Neural crest cell (in vitro differentiated cells): ENCODE results near the gene IFNK. TPM values are rescaled to one million over a fixed set of nuclear protein-coding genes. Genes with fewer than 3 reads are reported as not detected.

Experiments used
- DNase-seq: peaks from one replicate; pipeline ENCODE4 v3.0.0; 2021; ENCODE audit warnings: low read depth, mixed read lengths, low spot score
- H3K27ac Mint-ChIP-seq: one replicate; pipeline ENCODE4 v1.8.0; 2021; ENCODE audit warnings: mild to moderate bottlenecking, mixed read lengths; ENCODE audit not compliant: unreplicated experiment
- H3K27me3 Mint-ChIP-seq: 2 replicates; pipeline ENCODE4 v1.8.0; 2021; ENCODE audit warnings: low read depth, mild to moderate bottlenecking, mixed read lengths
- H3K36me3 Mint-ChIP-seq: 2 replicates; pipeline ENCODE4 v1.8.0; 2021; ENCODE audit warnings: low read depth, mild to moderate bottlenecking, mixed read lengths
- H3K4me1 Mint-ChIP-seq: 2 replicates; pipeline ENCODE4 v1.8.0; 2021; ENCODE audit warnings: mixed read lengths
- H3K4me3 Mint-ChIP-seq: one replicate; pipeline ENCODE4 v1.8.0; 2021; ENCODE audit warnings: mild to moderate bottlenecking, mixed read lengths
- H3K9me3 Mint-ChIP-seq: 2 replicates; pipeline ENCODE4 v1.8.0; 2021; ENCODE audit warnings: mixed read lengths
- long read RNA-seq: library from polyadenylated mRNA; unstranded; transcript quantifications from one replicate; pipeline ENCODE4 v2.0.0, GENCODE V29; 2020
- total RNA-seq: library from RNA; stranded (reverse); gene quantifications from 2 replicates; pipeline ENCODE4 v1.2.1, GENCODE V29; 2021
- TF ChIP-seq, protein P1 (sequence below): fragments of 200-600 bp; sonication (generic); conservative IDR thresholded peaks from 2 replicates; pipeline ENCODE4 v1.5.0; 2021; ENCODE audit warnings: antibody characterized with exemption, mild to moderate bottlenecking

Gene IFNK, protein sequence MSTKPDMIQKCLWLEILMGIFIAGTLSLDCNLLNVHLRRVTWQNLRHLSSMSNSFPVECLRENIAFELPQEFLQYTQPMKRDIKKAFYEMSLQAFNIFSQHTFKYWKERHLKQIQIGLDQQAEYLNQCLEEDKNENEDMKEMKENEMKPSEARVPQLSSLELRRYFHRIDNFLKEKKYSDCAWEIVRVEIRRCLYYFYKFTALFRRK
- not detected in 2 replicates for total RNA-seq
- long read RNA-seq, result 0 reads

- H3K27ac Mint-ChIP-seq, result no peak within 1 kb of the TSS
Measured at GRCh38 chr9:27524236-27524635, at the start of gene IFNK. Gene IFNK (plus strand): TSS chr9:27524290. CDS start chr9:27524337, 47 bp downstream.

DNA sequence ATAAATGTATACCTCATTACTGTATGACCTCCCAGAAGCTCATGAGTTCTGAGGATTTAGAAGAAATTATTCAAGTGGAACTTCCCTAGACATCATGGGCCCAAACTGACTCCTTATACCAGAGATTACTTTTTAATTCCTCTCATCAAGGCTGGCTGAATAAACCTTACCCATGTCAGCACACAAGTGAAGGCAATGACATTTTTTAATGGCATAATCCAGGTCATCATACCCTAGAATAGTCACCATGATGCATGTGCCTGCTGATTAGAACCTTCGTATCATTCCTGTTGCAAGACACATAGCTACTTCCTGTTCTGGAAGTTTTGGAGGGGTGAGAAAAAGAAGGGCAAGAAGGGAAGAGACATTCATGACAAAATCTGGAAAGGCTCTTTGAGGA is 49.8 kb upstream of the IFNK start:
- TF ChIP-seq, protein P1, sequence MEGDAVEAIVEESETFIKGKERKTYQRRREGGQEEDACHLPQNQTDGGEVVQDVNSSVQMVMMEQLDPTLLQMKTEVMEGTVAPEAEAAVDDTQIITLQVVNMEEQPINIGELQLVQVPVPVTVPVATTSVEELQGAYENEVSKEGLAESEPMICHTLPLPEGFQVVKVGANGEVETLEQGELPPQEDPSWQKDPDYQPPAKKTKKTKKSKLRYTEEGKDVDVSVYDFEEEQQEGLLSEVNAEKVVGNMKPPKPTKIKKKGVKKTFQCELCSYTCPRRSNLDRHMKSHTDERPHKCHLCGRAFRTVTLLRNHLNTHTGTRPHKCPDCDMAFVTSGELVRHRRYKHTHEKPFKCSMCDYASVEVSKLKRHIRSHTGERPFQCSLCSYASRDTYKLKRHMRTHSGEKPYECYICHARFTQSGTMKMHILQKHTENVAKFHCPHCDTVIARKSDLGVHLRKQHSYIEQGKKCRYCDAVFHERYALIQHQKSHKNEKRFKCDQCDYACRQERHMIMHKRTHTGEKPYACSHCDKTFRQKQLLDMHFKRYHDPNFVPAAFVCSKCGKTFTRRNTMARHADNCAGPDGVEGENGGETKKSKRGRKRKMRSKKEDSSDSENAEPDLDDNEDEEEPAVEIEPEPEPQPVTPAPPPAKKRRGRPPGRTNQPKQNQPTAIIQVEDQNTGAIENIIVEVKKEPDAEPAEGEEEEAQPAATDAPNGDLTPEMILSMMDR, result no peak
- Mint-ChIP-seq H3K27me3 (no peaks in the 10 kb centered on the region), H3K36me3 (peaks cover 23% of the 10 kb centered on the region), H3K9me3 (no peaks in the 10 kb centered on the region), H3K4me3 (no peak overlapping the region), H3K4me1 (peaks cover 62% of the 10 kb centered on the region), H3K27ac (no peak overlapping the region)
- no peak for DNase-seq

More at GRCh38 chr9:27524236-27524635, at the start of gene IFNK:
- no peaks in the 10 kb centered on the region for H3K27me3 Mint-ChIP-seq
- H3K4me1 Mint-ChIP-seq, result peaks cover 28% of the 10 kb centered on the region
- TF ChIP-seq, protein P1, result no peak
- H3K36me3 Mint-ChIP-seq, result peaks cover 16% of the 10 kb centered on the region
- no peak for DNase-seq
- H3K4me3 Mint-ChIP-seq, result no peak within 1 kb of the TSS
- H3K9me3 Mint-ChIP-seq, result no peaks in the 10 kb centered on the region

DNA sequence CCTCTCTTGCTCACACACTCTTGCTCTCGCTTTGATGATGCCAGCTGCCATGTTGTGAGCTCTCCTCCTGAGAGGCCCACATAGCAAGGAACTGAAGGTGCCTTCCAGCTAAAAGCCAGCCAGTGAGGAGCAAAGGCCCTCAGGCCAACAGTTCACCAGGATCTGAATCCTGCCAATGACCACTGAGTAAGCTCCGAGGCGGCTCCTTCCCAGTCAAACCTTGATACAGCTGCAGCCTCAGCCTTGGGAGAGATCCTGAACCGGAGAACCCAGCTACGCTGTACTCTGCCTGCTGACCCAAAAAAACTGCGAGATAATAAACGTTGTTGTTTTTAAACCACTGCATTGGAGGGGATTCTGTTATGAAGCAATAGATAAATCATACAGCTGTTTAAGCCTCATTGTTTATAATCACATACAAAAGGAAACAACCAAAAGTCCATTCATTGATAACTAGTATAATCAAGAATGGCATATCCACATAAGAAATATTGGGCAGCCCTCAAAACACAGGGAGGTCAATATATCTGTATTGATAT is 49.0 kb upstream of the IFNK start:
- no peak overlapping the region for H3K4me3 Mint-ChIP-seq
- H3K27ac Mint-ChIP-seq, result no peak overlapping the region
- H3K27me3 Mint-ChIP-seq, result no peaks in the 10 kb centered on the region
- DNase-seq, result no peak
- TF ChIP-seq, protein P1, result no peak
- H3K9me3 Mint-ChIP-seq, result no peaks in the 10 kb centered on the region
- peaks cover 24% of the 10 kb centered on the region for H3K36me3 Mint-ChIP-seq
- peaks cover 54% of the 10 kb centered on the region for H3K4me1 Mint-ChIP-seq

DNA sequence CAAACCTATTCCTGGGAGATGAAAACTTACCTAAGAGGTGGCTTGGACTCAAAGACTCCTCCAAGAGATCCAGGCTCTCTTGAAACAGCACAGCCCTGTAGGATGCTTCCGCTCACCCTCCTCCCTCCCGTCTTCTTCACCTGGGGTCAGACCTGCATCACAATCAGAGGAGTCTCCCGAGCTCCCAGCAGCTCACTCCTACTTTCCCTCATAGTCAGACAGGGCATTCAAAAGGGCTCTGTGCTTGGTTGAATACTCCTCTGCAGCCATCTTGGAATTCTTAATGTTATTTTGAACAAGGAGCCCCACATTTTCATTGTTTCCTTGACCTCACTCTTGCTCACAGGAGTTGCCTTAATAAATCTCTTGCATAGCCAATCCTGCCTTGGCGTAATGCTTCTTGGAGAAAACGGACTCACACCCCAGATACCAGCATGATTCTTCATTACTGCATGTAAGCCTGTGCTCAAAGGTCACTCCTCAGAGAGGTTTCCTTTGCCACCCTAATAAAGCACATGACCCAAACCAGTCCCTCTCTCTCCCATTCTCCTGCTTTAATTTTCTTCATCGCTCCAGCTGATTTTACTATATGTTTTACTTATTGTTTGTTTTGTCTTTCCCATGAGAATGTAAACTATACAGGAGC is 47.1 kb upstream of the IFNK start:
- Mint-ChIP-seq H3K4me3 (no peak overlapping the region), H3K4me1 (peaks cover 43% of the 10 kb centered on the region), H3K36me3 (peaks cover 34% of the 10 kb centered on the region), H3K9me3 (peaks cover 4% of the 10 kb centered on the region), H3K27ac (no peak overlapping the region), H3K27me3 (no peaks in the 10 kb centered on the region)
- TF ChIP-seq, protein P1, result no peak
- no peak for DNase-seq

DNA sequence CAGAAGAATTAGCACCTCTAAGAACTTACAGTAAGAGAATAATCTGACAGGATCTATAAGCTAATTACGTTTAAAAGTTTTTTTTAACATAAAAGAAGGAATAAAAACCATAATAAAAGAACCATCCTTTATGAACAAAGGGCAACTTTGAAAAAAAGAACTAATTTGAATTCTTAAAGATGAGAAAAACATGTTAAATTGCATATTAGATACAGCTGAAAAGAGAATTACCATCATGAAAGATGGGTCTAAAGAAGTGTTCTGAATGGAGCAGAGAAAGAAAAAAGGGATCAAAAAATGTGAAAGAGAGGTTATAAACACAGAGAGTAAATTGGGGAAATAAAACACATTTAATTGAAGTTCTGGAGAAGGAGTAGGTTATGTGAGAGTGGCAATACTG is 45.8 kb upstream of the IFNK start:
- no peak for DNase-seq
- TF ChIP-seq, protein P1, result no peak
- no peak overlapping the region for H3K4me3 Mint-ChIP-seq
- H3K4me1 Mint-ChIP-seq, result peaks cover 33% of the 10 kb centered on the region
- H3K36me3 Mint-ChIP-seq, result peaks cover 42% of the 10 kb centered on the region
- H3K27me3 Mint-ChIP-seq, result no peaks in the 10 kb centered on the region
- H3K9me3 Mint-ChIP-seq, result peaks cover 4% of the 10 kb centered on the region
- H3K27ac Mint-ChIP-seq, result no peak overlapping the region
